AG09309 (cell line): ENCODE results near the gene RITA1.
"Not testable (repeated sequence)": the region's sequence is repeated elsewhere in the genome, so short reads cannot be mapped to it uniquely, and the experiment has no call there.

Experiments used
- DNase-seq: peaks from one replicate; pipeline ENCODE4 v3.0.0-alpha.2; 2010; ENCODE audit warnings: low read depth
- H3K4me3 ChIP-seq: 2 replicates; pipeline ENCODE4 v1.5.1; 2011; ENCODE audit warnings: mild to moderate bottlenecking, low read depth, low read length, moderate library complexity; ENCODE audit not compliant: control insufficient read depth
- TF ChIP-seq, protein P1 (sequence below): IDR thresholded peaks from 2 replicates; pipeline ENCODE4 v1.5.1; 2011; ENCODE audit warnings: mild to moderate bottlenecking, low read depth, low read length, inconsistent platforms; ENCODE audit not compliant: insufficient read depth, control insufficient read depth; ENCODE audit errors: missing control alignments

RITA1 gene

DNA sequence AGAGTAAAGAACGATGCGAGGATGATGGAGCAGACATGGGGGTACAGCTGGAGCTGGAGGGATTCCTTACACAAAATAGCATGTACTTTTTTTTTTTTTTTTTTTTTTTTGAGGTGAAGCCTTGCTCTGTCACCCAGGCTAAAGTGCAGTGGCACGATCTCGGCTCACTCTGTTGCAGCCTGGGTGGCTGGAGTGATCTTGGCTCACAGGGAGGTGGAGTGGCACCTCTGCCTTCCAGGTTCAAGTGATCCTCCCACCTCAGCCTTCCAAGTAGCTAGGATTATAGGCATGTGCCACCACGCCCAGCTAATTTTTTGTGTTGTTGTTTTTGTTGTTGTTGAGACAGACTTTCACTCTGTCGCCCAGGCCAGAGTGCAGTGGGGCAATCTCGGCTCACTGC lies 44.8 kb upstream of the RITA1 start:
- H3K4me3 ChIP-seq, result no peak overlapping the region
- no peak for DNase-seq
- TF ChIP-seq, protein P1, sequence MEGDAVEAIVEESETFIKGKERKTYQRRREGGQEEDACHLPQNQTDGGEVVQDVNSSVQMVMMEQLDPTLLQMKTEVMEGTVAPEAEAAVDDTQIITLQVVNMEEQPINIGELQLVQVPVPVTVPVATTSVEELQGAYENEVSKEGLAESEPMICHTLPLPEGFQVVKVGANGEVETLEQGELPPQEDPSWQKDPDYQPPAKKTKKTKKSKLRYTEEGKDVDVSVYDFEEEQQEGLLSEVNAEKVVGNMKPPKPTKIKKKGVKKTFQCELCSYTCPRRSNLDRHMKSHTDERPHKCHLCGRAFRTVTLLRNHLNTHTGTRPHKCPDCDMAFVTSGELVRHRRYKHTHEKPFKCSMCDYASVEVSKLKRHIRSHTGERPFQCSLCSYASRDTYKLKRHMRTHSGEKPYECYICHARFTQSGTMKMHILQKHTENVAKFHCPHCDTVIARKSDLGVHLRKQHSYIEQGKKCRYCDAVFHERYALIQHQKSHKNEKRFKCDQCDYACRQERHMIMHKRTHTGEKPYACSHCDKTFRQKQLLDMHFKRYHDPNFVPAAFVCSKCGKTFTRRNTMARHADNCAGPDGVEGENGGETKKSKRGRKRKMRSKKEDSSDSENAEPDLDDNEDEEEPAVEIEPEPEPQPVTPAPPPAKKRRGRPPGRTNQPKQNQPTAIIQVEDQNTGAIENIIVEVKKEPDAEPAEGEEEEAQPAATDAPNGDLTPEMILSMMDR, result no peak

DNA sequence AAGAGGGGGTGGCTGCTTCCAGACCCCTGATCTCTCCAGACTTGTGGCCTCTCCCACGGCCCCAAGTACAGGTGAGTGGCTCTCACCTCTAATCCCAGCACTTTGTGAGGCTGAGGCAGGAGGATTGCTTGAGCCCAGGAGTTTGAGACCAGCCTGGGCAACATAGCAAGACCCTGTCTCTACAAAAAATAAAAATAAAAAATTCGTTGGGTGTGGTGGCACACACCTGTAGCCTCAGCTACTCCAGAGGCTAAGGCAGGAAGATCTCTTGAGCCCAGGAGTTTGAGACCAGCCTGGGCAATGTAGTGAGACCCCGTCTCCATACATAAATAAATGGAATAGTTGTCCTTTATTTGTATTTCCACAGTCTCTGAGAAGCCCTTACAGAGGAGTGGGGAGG lies 43.8 kb upstream of the RITA1 start:
- DNase-seq, H3K4me3 ChIP-seq: not testable (repeated sequence)

DNA sequence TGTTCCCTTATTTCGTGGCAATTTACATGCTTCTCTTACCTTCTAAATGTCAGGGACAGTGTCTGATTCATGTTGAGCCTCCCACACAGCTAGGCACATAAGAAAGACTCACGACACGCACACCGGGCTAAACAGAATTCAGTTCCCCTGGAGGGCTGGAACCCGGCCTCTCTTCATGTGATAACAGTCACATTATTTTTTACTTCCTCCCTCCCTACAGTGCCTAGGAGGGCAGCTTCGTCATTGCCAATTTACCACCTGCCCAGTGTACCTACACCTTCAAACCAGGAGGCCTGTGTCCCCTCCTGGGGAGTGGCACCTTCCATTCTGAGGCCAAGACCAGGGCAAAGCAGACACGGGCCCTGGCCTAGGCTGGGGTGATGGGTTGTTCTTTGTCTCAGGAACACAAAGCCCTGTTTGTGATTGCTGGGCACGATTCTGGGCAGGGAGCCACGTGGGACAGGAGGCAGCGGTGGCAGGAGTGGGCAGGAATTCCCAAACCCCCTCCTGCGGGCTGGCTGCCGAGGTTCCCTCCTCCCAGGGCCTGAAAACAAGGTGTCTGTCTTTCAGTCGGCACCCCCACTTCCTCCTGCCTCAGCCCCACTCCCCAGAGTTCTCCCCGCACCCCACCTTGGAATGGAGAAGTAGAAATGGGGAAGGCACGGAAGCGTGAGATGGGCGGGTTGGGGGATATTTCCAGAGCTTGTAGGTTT lies 43.2 kb upstream of the RITA1 start:
- DNase-seq, result no peak
- H3K4me3 ChIP-seq, result no peak overlapping the region
- TF ChIP-seq, protein P1, result no peak

DNA sequence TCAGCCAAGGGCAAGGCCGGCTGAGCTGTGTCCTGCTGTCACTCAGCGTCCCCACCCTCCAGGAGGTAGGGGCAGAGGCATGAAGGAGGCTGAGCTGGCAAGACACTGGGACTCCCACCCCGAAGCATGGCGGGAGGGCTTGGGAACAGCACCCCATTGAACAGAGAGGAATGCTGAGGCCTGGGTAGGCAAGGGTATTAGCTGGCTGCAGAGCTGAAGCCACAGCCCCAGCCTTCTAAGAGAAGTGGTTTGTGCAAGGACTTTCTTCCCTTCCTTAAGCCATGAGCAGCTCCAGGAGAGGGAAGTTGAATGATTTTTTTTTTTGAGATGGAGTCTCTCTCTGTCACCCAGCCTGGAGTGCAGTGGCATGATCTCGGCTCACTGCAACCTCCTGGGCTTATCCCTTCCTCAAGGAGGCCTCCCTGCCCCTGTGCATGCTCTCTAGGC lies 42.6 kb upstream of the RITA1 start:
- no peak for DNase-seq
- TF ChIP-seq, protein P1, result no peak
- no peak overlapping the region for H3K4me3 ChIP-seq

DNA sequence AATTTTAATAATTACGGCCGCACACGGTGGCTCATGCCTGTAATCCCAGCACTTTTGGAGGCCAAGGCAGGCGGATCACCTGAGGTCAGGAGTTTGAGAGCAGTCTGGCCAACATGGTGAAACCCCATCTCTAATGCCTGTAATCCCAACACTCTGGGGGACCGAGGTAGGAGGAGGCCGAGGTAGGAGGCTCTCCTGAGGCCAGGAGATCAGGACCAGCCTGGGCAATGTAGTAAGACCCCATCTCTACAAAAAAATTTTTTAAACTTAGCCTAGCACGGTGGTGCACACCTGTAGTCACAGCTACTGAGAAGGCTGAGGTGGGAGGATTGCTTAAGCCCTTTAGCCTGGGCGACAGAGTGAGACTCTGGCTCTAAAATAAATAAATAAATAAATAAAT lies 41.6 kb upstream of the RITA1 start:
- TF ChIP-seq, protein P1, result no peak
- DNase-seq, result no peak
- H3K4me3 ChIP-seq, result no peak overlapping the region

DNA sequence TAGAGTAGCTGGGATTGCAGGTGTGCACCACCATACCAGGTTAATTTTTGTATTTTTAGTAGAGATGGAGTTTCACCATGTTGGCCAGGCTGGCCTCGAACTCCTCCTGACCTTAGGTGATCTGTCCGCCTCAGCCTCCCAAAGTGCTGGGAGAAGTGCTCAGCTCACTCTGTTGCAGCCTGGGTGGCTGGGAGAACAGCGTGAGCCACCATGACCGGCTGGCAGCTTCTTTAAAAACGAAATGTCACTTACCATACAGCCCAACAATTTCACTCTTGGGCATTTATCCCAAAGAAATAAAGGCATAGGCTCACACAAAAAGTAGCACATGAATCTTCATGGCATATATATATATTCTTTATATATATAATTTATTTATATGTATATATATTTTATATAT lies 40.7 kb upstream of the RITA1 start:
- DNase-seq, result no peak
- TF ChIP-seq, protein P1, result no peak
- no peak overlapping the region for H3K4me3 ChIP-seq

DNA sequence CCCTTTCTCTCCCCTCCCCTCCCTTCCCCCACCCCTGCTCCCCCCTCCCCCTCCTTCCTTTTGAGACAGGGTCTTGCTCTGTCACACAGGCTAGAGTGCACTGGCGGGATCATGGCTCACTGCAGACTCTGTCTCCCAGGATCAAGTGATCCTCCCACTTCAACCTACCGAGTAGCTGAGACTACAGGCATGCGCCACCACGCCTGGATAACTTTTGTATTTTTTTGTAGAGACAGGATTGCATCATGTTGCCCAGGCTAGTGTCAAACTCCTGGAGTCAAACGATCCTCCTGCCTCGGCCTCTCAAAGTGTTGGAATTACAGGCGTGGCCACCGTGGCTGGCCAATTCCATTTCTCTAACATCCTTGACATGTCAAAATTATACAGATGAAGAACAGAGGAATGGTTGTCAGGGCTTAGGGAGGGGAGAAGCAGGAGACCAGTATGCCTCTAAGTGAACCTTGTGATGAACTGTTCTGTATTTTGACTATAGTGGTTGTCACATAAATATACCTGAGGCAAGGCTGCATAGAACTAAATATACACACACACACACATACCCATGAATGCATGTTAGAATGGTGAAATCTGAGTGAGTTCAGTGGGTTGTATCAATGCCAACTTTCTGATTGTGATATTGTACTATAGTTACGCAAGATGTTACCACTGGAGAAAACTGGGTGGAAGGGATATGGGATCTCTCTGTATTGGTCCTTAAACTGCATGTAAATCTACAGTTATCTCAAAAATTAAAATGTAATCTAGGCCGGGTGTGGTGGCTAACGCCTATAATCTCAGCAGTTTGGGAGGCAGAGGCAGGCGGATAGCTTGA lies 39.6 kb upstream of the RITA1 start:
- peak; percentile 8 for DNase-seq
- TF ChIP-seq, protein P1, result no peak
- H3K4me3 ChIP-seq, result no peak overlapping the region
